Esophagus muscularis mucosa (tissue), 3 donors: ENCODE data around the gene FER.

Experiments used
- POLR2A ChIP-seq: fragments of 450-650 bp; IDR thresholded peaks from one replicate; pipeline ENCODE4 v1.6.1; 2017; ENCODE audit warnings: antibody characterized with exemption, moderate library complexity, mild to moderate bottlenecking, low read depth
- TF ChIP-seq, protein P1 (sequence below), 3 experiments: fragments of 200-600 bp in 2 of 3; fragments of 450-650 bp in 1 of 3; sonication (generic) in 2 of 3; IDR thresholded peaks; one replicate each; pipeline ENCODE4 v1.5.1; 2017 to 2019; ENCODE audit warnings: antibody characterized with exemption in 3 of 3, mild to moderate bottlenecking in 2 of 3, moderate library complexity in 1 of 3

DNA sequence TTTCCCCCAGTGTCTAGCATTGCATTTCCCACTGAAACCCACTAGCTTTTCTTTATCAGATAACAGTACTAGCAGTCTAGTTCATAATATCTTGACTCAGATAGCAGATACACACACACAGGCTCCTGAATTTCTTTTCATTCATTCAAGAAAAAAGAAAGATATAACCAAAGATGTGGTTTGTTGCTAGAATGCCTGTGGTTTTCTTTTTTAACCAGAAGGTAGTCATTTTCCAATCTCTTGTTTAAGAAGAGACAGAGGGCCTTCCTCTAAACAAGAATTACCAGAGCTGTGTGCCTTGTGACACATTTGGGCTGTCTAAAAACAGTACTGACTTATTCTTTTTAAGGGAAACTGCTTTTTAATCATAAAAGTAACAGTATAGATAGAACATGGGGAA is 494.8 kb downstream of the FER start:
- TF ChIP-seq, protein P1, sequence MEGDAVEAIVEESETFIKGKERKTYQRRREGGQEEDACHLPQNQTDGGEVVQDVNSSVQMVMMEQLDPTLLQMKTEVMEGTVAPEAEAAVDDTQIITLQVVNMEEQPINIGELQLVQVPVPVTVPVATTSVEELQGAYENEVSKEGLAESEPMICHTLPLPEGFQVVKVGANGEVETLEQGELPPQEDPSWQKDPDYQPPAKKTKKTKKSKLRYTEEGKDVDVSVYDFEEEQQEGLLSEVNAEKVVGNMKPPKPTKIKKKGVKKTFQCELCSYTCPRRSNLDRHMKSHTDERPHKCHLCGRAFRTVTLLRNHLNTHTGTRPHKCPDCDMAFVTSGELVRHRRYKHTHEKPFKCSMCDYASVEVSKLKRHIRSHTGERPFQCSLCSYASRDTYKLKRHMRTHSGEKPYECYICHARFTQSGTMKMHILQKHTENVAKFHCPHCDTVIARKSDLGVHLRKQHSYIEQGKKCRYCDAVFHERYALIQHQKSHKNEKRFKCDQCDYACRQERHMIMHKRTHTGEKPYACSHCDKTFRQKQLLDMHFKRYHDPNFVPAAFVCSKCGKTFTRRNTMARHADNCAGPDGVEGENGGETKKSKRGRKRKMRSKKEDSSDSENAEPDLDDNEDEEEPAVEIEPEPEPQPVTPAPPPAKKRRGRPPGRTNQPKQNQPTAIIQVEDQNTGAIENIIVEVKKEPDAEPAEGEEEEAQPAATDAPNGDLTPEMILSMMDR (IDR thresholded peaks at IDR 0.05), result no peak
- TF ChIP-seq POLR2A, result no peak
